Hepatocyte (in vitro differentiated cells): ENCODE results near the gene CHCHD10. TPM values are rescaled to one million over a fixed set of nuclear protein-coding genes. Genes with fewer than 3 reads are reported as not detected.
A peak's percentile ranks its signal among the peaks of the same experiment; 100 is the strongest.

Experiments
- DNase-seq: peaks from one replicate; pipeline ENCODE4 v3.0.0-alpha.2; 2016; ENCODE audit warnings: low spot score
- H2AFZ ChIP-seq: fragments of 200-600 bp; sonication (generic); 2 replicates; pipeline ENCODE4 v1.6.0; 2016; ENCODE audit warnings: antibody characterized with exemption, mild to moderate bottlenecking
- H3K27ac ChIP-seq: fragments of 200-600 bp; sonication (generic); 2 replicates; pipeline ENCODE4 v1.5.1; 2016; ENCODE audit warnings: mild to moderate bottlenecking
- H3K27me3 ChIP-seq: fragments of 200-600 bp; sonication (generic); 2 replicates; pipeline ENCODE4 v1.6.1; 2016
- H3K36me3 ChIP-seq: fragments of 200-600 bp; sonication (generic); replicated peaks from 2 replicates; pipeline ENCODE4 v1.5.1; 2016; ENCODE audit warnings: low read depth; ENCODE audit not compliant: insufficient read depth
- H3K4me1 ChIP-seq: fragments of 200-600 bp; sonication (generic); 2 replicates; pipeline ENCODE4 v1.5.1; 2016; ENCODE audit warnings: mild to moderate bottlenecking, moderate library complexity; ENCODE audit not compliant: insufficient read depth
- H3K4me2 ChIP-seq: fragments of 200-600 bp; sonication (generic); 2 replicates; pipeline ENCODE4 v1.6.0; 2016
- H3K4me3 ChIP-seq: fragments of 200-600 bp; sonication (generic); 2 replicates; pipeline ENCODE4 v1.5.1; 2016; ENCODE audit warnings: mild to moderate bottlenecking
- H3K79me2 ChIP-seq: fragments of 200-600 bp; sonication (generic); 2 replicates; pipeline ENCODE4 v1.6.0; 2017; ENCODE audit warnings: mild to moderate bottlenecking
- H3K9me2 ChIP-seq: fragments of 200-600 bp; sonication (generic); replicated peaks from 2 replicates; pipeline ENCODE4 v1.6.0; 2017; ENCODE audit warnings: mild to moderate bottlenecking; ENCODE audit not compliant: insufficient read depth
- H3K9me3 ChIP-seq: fragments of 200-600 bp; sonication (generic); 2 replicates; pipeline ENCODE4 v1.5.1; 2016; ENCODE audit warnings: low read depth, mild to moderate bottlenecking
- H4K20me1 ChIP-seq: fragments of 200-600 bp; sonication (generic); 2 replicates; pipeline ENCODE4 v1.6.0; 2016; ENCODE audit warnings: mild to moderate bottlenecking; ENCODE audit not compliant: insufficient read depth, poor library complexity, severe bottlenecking
- CTCF ChIP-seq: fragments of 200-600 bp; sonication (generic); IDR thresholded peaks from 2 replicates; pipeline ENCODE4 v1.5.1; 2016; ENCODE audit warnings: antibody characterized with exemption, mild to moderate bottlenecking; ENCODE audit not compliant: poor library complexity
- EZH2 ChIP-seq: fragments of 200-600 bp; sonication (generic); IDR thresholded peaks from 2 replicates; pipeline ENCODE4 v1.6.1; 2016; ENCODE audit warnings: antibody characterized with exemption, mild to moderate bottlenecking, borderline replicate concordance
- EZH2phosphoT487 ChIP-seq: fragments of 200-600 bp; sonication (generic); IDR thresholded peaks from one replicate; pipeline ENCODE4 v1.6.1; 2018; ENCODE audit warnings: antibody characterized with exemption, mild to moderate bottlenecking, low read depth, moderate library complexity; ENCODE audit not compliant: unreplicated experiment, severe bottlenecking
- WGBS: methylation state at CpG from one replicate; pipeline ENCODE4 v1.1.6; 2016; ENCODE audit warnings: low lambda C conversion rate; ENCODE audit errors: missing lambda C conversion rate; 5-methylcytosine and 5-hydroxymethylcytosine counted together
- polyA plus RNA-seq: library from polyadenylated mRNA; unstranded; fragments of >200 nt; fragmentation: Nextera tagmentation; extraction: Ambion mirVana; gene quantifications from 2 replicates; pipeline ENCODE4 v1.2.1, GENCODE V29; 2016
- total RNA-seq: library from RNA; depleted of rRNA; stranded (reverse); fragments of >200 nt; gene quantifications from 2 replicates; pipeline ENCODE4 v1.2.3, GENCODE V29; 2014

Gene CHCHD10
- total and polyA plus RNA-seq, 2 experiments from 2014 or later, result 36.5 to 68.1 TPM

DNA sequence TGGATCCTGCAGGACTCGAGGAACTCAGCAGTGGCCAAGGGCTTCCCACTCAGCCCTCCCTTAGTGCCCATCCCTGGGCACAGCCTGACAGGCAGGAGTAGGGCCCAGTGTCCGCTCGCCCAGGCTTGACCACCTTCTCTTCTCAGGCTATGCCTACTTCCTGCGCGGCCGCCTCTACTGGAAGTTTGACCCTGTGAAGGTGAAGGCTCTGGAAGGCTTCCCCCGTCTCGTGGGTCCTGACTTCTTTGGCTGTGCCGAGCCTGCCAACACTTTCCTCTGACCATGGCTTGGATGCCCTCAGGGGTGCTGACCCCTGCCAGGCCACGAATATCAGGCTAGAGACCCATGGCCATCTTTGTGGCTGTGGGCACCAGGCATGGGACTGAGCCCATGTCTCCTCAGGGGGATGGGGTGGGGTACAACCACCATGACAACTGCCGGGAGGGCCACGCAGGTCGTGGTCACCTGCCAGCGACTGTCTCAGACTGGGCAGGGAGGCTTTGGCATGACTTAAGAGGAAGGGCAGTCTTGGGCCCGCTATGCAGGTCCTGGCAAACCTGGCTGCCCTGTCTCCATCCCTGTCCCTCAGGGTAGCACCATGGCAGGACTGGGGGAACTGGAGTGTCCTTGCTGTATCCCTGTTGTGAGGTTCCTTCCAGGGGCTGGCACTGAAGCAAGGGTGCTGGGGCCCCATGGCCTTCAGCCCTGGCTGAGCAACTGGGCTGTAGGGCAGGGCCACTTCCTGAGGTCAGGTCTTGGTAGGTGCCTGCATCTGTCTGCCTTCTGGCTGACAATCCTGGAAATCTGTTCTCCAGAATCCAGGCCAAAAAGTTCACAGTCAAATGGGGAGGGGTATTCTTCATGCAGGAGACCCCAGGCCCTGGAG lies 15.7 kb upstream of the CHCHD10 start:
- Histone ChIP-seq H3K4me3 (no peak overlapping the region), H2AFZ (no peak overlapping the region), H3K4me2 (peak overlapping the region; percentile 62), H3K4me1 (peaks cover 43% of the 10 kb centered on the region), H4K20me1 (peaks cover 12% of the 10 kb centered on the region), H3K27ac (peak overlapping the region; percentile 75), H3K79me2 (peaks cover 14% of the 10 kb centered on the region), H3K9me3 (no peaks in the 10 kb centered on the region), H3K27me3 (no peaks in the 10 kb centered on the region), H3K9me2 (no peaks in the 10 kb centered on the region), H3K36me3 (no peaks in the 10 kb centered on the region)
- WGBS, result 86% methylated on average over 15 of the region's 15 CpGs
- TF ChIP-seq EZH2, result no peak
- no peak for TF ChIP-seq CTCF
- no peak for TF ChIP-seq EZH2phosphoT487
- peak; percentile 7 for DNase-seq

DNA sequence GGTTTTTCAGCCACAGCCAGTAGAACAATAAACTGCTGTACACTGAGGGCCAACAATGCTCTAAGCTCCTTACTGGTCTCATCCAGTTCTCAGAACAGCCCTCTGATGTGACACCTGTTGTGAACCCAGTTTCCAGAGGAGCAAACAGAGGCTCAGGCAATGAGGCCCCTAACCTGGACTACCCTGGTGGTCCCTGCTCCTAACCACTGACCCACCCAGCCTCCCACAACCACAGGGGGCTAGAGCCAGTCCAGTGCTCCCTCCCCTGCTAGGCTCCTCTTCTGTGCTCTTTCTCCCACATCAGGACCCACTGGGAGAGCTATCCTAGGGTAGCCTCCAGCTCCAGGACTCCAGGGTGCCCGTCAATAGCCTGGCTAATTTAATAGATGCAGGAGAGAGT lies 14.9 kb upstream of the CHCHD10 start:
- no peak for DNase-seq
- WGBS, result 92% methylated on average over 1 of the region's 1 CpG
- Histone ChIP-seq H3K9me2 (no peaks in the 10 kb centered on the region), H4K20me1 (peaks cover 4% of the 10 kb centered on the region), H3K27me3 (no peaks in the 10 kb centered on the region), H3K4me1 (peaks cover 36% of the 10 kb centered on the region), H3K79me2 (peaks cover 6% of the 10 kb centered on the region), H3K36me3 (no peaks in the 10 kb centered on the region), H3K4me3 (no peak overlapping the region), H3K9me3 (no peaks in the 10 kb centered on the region), H2AFZ (no peak overlapping the region), H3K27ac (peak overlapping the region; percentile 75), H3K4me2 (no peak overlapping the region)
- no peak for TF ChIP-seq CTCF
- TF ChIP-seq EZH2, result no peak
- no peak for TF ChIP-seq EZH2phosphoT487

DNA sequence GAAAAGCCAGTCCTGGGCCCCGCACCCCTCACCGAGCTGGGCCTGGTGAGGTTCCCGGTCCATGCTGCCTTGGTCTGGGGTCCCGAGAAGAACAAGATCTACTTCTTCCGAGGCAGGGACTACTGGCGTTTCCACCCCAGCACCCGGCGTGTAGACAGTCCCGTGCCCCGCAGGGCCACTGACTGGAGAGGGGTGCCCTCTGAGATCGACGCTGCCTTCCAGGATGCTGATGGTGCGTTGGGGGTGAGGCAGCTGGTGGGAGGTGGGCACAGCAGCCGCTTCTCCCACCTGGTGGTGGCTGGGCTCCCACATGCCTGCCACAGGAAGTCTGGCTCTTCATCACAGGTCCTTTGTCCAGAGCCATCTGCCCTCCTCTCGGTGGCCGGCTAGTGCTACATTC lies 14.5 kb upstream of the CHCHD10 start:
- Histone ChIP-seq H3K4me1 (peaks cover 36% of the 10 kb centered on the region), H3K9me2 (no peaks in the 10 kb centered on the region), H3K9me3 (no peaks in the 10 kb centered on the region), H3K4me3 (no peak overlapping the region), H3K27ac (no peak overlapping the region), H4K20me1 (no peaks in the 10 kb centered on the region), H3K79me2 (peaks cover 2% of the 10 kb centered on the region), H3K4me2 (no peak overlapping the region), H2AFZ (no peak overlapping the region), H3K27me3 (no peaks in the 10 kb centered on the region), H3K36me3 (no peaks in the 10 kb centered on the region)
- WGBS, result 94% methylated on average over 16 of the region's 16 CpGs
- TF ChIP-seq EZH2 (no peak), CTCF (no peak), EZH2phosphoT487 (no peak)
- no peak for DNase-seq
